OCI-LY3 (cell line): ENCODE data around the gene WNT3.
"Not testable (repeated sequence)": the region's sequence is repeated elsewhere in the genome, so short reads cannot be mapped to it uniquely, and the experiment has no call there.

ENCODE experiments used
- H2AFZ ChIP-seq: fragments of 200-600, 300-600 bp; shearing (Covaris generic); 2 replicates; pipeline ENCODE4 v1.6.0; 2014; ENCODE audit warnings: antibody characterized with exemption, low read depth, low read length
- H3K27ac ChIP-seq: fragments of 200-600, 300-600 bp; sonication (generic); 2 replicates; pipeline ENCODE4 v1.5.1; 2014; ENCODE audit warnings: mild to moderate bottlenecking, low read length, moderate library complexity, mixed read lengths
- H3K27me3 ChIP-seq: fragments of 200-600, 300-600 bp; sonication (generic); 2 replicates; pipeline ENCODE4 v1.6.1; 2014; ENCODE audit warnings: low read depth, low read length, mixed read lengths
- H3K36me3 ChIP-seq: fragments of 200-600, 300-600 bp; sonication (generic); replicated peaks from 2 replicates; pipeline ENCODE3; 2014; ENCODE audit warnings: low read depth, low read length, mixed read lengths
- H3K4me1 ChIP-seq: fragments of 300-600, 200-600 bp; sonication (generic); 2 replicates; pipeline ENCODE4 v1.6.1; 2014; ENCODE audit warnings: low read length, mixed read lengths
- H3K4me2 ChIP-seq: fragments of 200-600, 300-600 bp; sonication (generic); 2 replicates; pipeline ENCODE4 v1.6.1; 2014; ENCODE audit warnings: low read length, mixed read lengths
- H3K4me3 ChIP-seq: fragments of 300-600, 200-600 bp; sonication (generic); 2 replicates; pipeline ENCODE4 v1.5.1; 2014; ENCODE audit warnings: antibody characterized with exemption, mild to moderate bottlenecking, low read length, moderate library complexity
- H3K79me2 ChIP-seq: fragments of 300-600, 200-600 bp; shearing (Covaris generic); 2 replicates; pipeline ENCODE4 v1.6.1; 2014; ENCODE audit warnings: mild to moderate bottlenecking, low read length, mixed read lengths
- H3K9ac ChIP-seq: fragments of 300-600, 200-600 bp; shearing (Covaris generic); 2 replicates; pipeline ENCODE4 v1.6.0; 2014; ENCODE audit warnings: mild to moderate bottlenecking, low read length, moderate library complexity
- H3K9me3 ChIP-seq: fragments of 200-600, 300-600 bp; shearing (Covaris generic); 2 replicates; pipeline ENCODE4 v1.6.1; 2014; ENCODE audit warnings: low read length, mixed read lengths; ENCODE audit not compliant: insufficient read depth
- H4K20me1 ChIP-seq: fragments of 200-600, 300-600 bp; sonication (generic); 2 replicates; pipeline ENCODE4 v1.6.1; 2016; ENCODE audit warnings: low read length, mixed read lengths; ENCODE audit not compliant: insufficient read depth
- EZH2phosphoT487 ChIP-seq: fragments of 200-600 bp; shearing (Covaris generic); IDR thresholded peaks from 2 replicates; pipeline ENCODE4 v1.6.1; 2018; ENCODE audit warnings: antibody characterized with exemption, mixed run types, low read depth
- TF ChIP-seq, protein P1 (sequence below): fragments of 200-600, 300-600 bp; sonication (generic); IDR thresholded peaks from 2 replicates; pipeline ENCODE4 v1.5.1; 2014; ENCODE audit warnings: antibody characterized with exemption, low read length, low read depth

WNT3 gene

DNA sequence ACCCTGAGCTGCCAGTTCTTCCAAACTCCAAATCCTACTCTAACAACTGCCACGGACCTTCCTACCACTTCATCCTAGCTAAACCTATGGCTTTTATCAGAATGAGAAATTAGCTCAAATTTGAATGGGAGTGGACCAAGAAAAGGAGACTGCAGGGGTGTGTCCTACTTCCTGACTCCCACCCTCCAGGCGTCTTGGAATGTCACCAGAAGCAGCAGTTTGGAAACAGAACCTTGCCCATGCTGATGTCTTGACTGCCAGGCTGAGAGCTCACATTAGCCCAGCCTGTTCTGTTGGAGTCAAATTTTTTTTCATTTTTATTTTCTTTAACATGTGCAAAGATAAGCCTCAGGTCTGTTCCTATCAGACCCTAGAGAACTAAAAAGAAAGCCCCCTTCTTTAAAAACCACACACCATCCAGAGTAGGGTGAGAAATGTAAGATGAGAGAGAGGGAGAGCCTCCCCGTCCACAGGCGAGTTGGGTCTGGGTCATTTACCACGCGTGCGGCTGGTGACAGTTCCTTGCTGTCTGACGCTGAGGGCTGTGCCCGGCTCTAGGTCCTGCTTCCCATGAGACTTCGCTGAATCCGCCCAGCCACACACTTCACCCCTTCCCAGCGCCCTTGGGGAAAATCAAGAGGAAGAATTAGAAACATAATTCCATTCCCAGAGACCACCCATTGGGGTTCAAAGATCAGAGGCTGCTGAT lies 54.3 kb downstream of the WNT3 start:
- Histone ChIP-seq H3K27me3 (no peaks in the 10 kb centered on the region), H2AFZ (no peak overlapping the region), H3K4me2 (no peak overlapping the region), H3K4me3 (no peak overlapping the region), H3K36me3 (peaks cover 9% of the 10 kb centered on the region), H3K79me2 (no peaks in the 10 kb centered on the region), H4K20me1 (no peaks in the 10 kb centered on the region), H3K4me1 (no peaks in the 10 kb centered on the region), H3K9ac (no peak overlapping the region), H3K9me3 (no peaks in the 10 kb centered on the region), H3K27ac (no peak overlapping the region)
- TF ChIP-seq, protein P1, sequence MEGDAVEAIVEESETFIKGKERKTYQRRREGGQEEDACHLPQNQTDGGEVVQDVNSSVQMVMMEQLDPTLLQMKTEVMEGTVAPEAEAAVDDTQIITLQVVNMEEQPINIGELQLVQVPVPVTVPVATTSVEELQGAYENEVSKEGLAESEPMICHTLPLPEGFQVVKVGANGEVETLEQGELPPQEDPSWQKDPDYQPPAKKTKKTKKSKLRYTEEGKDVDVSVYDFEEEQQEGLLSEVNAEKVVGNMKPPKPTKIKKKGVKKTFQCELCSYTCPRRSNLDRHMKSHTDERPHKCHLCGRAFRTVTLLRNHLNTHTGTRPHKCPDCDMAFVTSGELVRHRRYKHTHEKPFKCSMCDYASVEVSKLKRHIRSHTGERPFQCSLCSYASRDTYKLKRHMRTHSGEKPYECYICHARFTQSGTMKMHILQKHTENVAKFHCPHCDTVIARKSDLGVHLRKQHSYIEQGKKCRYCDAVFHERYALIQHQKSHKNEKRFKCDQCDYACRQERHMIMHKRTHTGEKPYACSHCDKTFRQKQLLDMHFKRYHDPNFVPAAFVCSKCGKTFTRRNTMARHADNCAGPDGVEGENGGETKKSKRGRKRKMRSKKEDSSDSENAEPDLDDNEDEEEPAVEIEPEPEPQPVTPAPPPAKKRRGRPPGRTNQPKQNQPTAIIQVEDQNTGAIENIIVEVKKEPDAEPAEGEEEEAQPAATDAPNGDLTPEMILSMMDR: no peak
- no peak for TF ChIP-seq EZH2phosphoT487

DNA sequence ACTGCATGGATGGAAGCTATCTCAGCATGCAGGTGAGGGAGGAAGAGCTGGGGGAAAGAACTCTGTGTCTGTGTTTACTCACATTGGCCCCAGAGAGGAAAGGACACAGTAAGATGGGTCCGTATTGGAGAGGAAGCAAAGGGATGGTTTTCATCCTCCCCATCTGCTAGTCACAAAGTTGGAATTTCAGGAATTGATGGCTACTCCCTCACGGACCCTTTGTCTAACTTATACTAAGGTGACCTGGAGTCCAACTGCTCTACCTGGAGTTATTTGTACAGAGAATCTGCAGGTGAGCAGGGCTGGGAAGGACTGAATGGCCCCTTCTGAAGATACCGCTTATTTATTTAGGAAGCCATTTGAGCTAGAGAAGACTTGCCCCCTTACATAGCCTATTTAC lies 55.1 kb downstream of the WNT3 start:
- Histone ChIP-seq H3K27me3 (no peaks in the 10 kb centered on the region), H3K4me2 (no peak overlapping the region), H3K79me2 (no peaks in the 10 kb centered on the region), H3K27ac (no peak overlapping the region), H3K4me3 (no peak overlapping the region), H3K4me1 (no peaks in the 10 kb centered on the region), H4K20me1 (no peaks in the 10 kb centered on the region), H3K9ac (no peak overlapping the region), H3K36me3 (peaks cover 11% of the 10 kb centered on the region), H3K9me3 (no peaks in the 10 kb centered on the region), H2AFZ (no peak overlapping the region)
- no peak for TF ChIP-seq EZH2phosphoT487
- TF ChIP-seq, protein P1: no peak

DNA sequence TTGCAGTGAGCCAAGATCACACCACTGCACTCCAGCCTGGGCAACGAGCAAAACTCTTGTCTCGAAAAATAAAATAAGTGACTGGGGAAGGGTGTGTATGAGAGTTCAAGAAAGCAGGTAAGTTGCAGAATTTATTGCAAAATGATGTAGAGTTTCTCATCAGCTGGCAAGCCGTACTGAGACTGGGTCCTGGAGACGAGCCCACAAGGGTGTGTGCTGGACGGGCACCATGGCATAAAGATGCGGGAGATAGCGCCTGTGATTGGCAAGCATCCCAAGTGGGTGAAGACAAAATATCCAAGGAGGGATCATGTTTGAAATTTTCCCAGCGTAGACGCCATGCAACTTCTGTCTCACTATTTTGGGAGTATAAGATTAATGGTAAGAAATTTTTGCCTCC lies 59.4 kb downstream of the WNT3 start:
- Histone ChIP-seq H3K9me3 (no peaks in the 10 kb centered on the region), H3K79me2 (no peaks in the 10 kb centered on the region), H2AFZ (no peak overlapping the region), H3K27ac (no peak overlapping the region), H3K36me3 (peaks cover 36% of the 10 kb centered on the region), H4K20me1 (no peaks in the 10 kb centered on the region), H3K4me2 (no peak overlapping the region), H3K4me3 (no peak overlapping the region), H3K9ac (no peak overlapping the region), H3K4me1 (peaks cover 16% of the 10 kb centered on the region), H3K27me3 (no peaks in the 10 kb centered on the region)
- TF ChIP-seq, protein P1: no peak
- TF ChIP-seq EZH2phosphoT487: no peak

DNA sequence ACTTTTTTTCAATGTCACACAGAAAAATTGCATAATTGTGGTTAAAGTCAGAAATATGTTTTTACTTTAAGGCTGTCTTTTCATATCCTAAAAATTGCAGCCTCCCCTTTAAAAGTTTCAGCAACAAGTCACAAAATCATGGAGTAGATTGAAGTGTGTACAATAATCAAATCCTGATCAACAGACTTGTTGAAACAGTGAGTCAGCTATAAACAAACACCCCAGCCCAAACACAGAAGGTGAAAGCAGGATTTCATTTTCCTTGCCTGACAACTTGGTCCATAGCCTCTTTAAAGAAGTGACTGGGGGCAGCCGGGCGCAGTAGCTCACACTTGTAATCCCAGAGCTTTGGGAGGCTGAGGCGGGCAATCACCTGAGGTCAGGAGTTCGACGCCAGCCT lies 59.9 kb downstream of the WNT3 start:
- Histone ChIP-seq H3K4me1 (peaks cover 16% of the 10 kb centered on the region), H3K9me3 (no peaks in the 10 kb centered on the region), H3K36me3 (peaks cover 38% of the 10 kb centered on the region), H2AFZ (no peak overlapping the region), H3K27me3 (no peaks in the 10 kb centered on the region), H3K9ac (no peak overlapping the region), H3K27ac (no peak overlapping the region), H3K4me2 (no peak overlapping the region), H3K79me2 (no peaks in the 10 kb centered on the region), H3K4me3 (no peak overlapping the region), H4K20me1 (no peaks in the 10 kb centered on the region)
- TF ChIP-seq, protein P1: no peak
- no peak for TF ChIP-seq EZH2phosphoT487

DNA sequence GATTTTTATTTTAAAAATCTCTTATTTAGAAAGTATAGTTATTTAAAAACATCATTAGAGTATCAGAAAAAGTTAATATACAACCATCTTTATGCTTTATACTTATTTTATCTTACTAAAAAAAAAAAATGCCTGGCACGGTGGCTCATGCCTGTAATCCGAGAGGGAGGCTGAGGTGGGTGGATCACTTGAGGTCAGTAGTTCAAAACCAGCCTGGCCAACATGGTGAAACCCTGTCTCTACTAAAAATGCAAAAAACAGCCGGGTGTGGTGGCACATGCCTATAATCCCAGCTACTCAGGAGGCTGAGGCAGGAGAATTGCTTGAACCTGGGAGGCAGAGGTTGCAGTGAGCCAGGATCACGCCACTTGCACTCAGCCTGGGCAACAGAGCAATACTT lies 60.9 kb downstream of the WNT3 start:
- not testable (repeated sequence) for H4K20me1 ChIP-seq, H3K9me3 ChIP-seq, H3K27ac ChIP-seq, H3K9ac ChIP-seq, H3K4me2 ChIP-seq, H2AFZ ChIP-seq, H3K79me2 ChIP-seq, H3K27me3 ChIP-seq, H3K4me3 ChIP-seq
- H3K4me1 ChIP-seq: peaks cover 16% of the 10 kb centered on the region
- peaks cover 38% of the 10 kb centered on the region for H3K36me3 ChIP-seq
